Astrocyte (in vitro differentiated cells and primary cell): ENCODE results near the gene RBM19. TPM values are rescaled to one million over a fixed set of nuclear protein-coding genes. Genes with fewer than 3 reads are reported as not detected.

ENCODE experiments used
- DNase-seq: peaks from one replicate; pipeline ENCODE4 v3.0.0-alpha.2; 2010; ENCODE audit warnings: low read depth
- FAIRE-seq: peaks from 2 replicates; lab custom pipeline; 2011; peaks lifted over from hg19 to GRCh38; lab: Jason Lieb, UNC
- H2AFZ ChIP-seq: 2 replicates; pipeline ENCODE4 v1.6.0; 2012; ENCODE audit warnings: low read depth, low read length, inconsistent platforms
- H3K27ac ChIP-seq: 2 replicates; pipeline ENCODE4 v1.5.1; 2011; ENCODE audit warnings: low read depth, low read length, inconsistent platforms
- H3K27me3 ChIP-seq: 2 replicates; pipeline ENCODE4 v1.6.0; 2011; ENCODE audit warnings: low read length, inconsistent platforms; ENCODE audit not compliant: insufficient read depth
- H3K36me3 ChIP-seq: 2 replicates; pipeline ENCODE4 v1.5.1; 2011; ENCODE audit warnings: low read length, inconsistent platforms; ENCODE audit not compliant: insufficient read depth
- H3K4me1 ChIP-seq: 2 replicates; pipeline ENCODE4 v1.5.1; 2011; ENCODE audit warnings: low read length, inconsistent platforms; ENCODE audit not compliant: insufficient read depth
- H3K4me2 ChIP-seq: 2 replicates; pipeline ENCODE4 v1.6.0; 2012; ENCODE audit warnings: low read length, inconsistent platforms
- H3K4me3 ChIP-seq: 2 replicates; pipeline ENCODE4 v1.5.1; 2011; ENCODE audit warnings: low read depth, mild to moderate bottlenecking, low read length, inconsistent platforms; ENCODE audit not compliant: insufficient read depth
- H3K79me2 ChIP-seq: 2 replicates; pipeline ENCODE4 v1.6.0; 2012; ENCODE audit warnings: mild to moderate bottlenecking, low read length, inconsistent platforms; ENCODE audit not compliant: insufficient read depth
- H3K9ac ChIP-seq: 2 replicates; pipeline ENCODE4 v1.6.0; 2012; ENCODE audit warnings: mild to moderate bottlenecking, low read length, inconsistent platforms
- H3K9me3 ChIP-seq: 2 replicates; pipeline ENCODE4 v1.5.1; 2012; ENCODE audit warnings: low read depth, mild to moderate bottlenecking, low read length, inconsistent platforms; ENCODE audit not compliant: insufficient read depth
- H4K20me1 ChIP-seq: 2 replicates; pipeline ENCODE4 v1.6.0; 2012; ENCODE audit warnings: low read length, inconsistent platforms; ENCODE audit not compliant: insufficient read depth
- H3K27ac Mint-ChIP-seq: one replicate; pipeline ENCODE4 v1.8.0; 2021; ENCODE audit warnings: mild to moderate bottlenecking, mixed read lengths; ENCODE audit not compliant: unreplicated experiment
- H3K27me3 Mint-ChIP-seq: one replicate; pipeline ENCODE4 v1.8.0; 2021; ENCODE audit warnings: low read depth, mixed read lengths; ENCODE audit not compliant: unreplicated experiment
- H3K36me3 Mint-ChIP-seq: one replicate; pipeline ENCODE4 v1.8.0; 2021; ENCODE audit warnings: low read depth, mixed read lengths; ENCODE audit not compliant: unreplicated experiment
- H3K4me1 Mint-ChIP-seq: one replicate; pipeline ENCODE4 v1.8.0; 2021; ENCODE audit warnings: low read depth, mixed read lengths; ENCODE audit not compliant: unreplicated experiment
- H3K4me3 Mint-ChIP-seq: one replicate; pipeline ENCODE4 v1.8.0; 2021; ENCODE audit warnings: mild to moderate bottlenecking, moderate library complexity, mixed read lengths; ENCODE audit not compliant: unreplicated experiment
- H3K9me3 Mint-ChIP-seq: one replicate; pipeline ENCODE4 v1.8.0; 2021; ENCODE audit warnings: mild to moderate bottlenecking, mixed read lengths; ENCODE audit not compliant: unreplicated experiment
- CTCF ChIP-seq: IDR thresholded peaks from 2 replicates; pipeline ENCODE4 v1.5.1; 2011; ENCODE audit warnings: low read depth, mild to moderate bottlenecking, inconsistent platforms, low read length, moderate library complexity; ENCODE audit not compliant: insufficient read depth
- EZH2 ChIP-seq: IDR thresholded peaks from 2 replicates; pipeline ENCODE4 v1.6.1; 2012; ENCODE audit warnings: mild to moderate bottlenecking, low read length, inconsistent platforms; ENCODE audit not compliant: insufficient read depth
- total RNA-seq: library from RNA; stranded (reverse); gene quantifications from 2 replicates; pipeline ENCODE4 v1.2.1, GENCODE V29; 2021

RBM19 gene
- total RNA-seq, 1 donor from 2014 or later, result 32.3 TPM

- Mint-ChIP-seq H3K27me3 (peaks cover 1% of the 10 kb centered on the region), H3K27ac (no peak overlapping the region), H3K9me3 (peaks cover 5% of the 10 kb centered on the region), H3K4me1 (no peaks in the 10 kb centered on the region), H3K36me3 (peaks cover 12% of the 10 kb centered on the region), H3K4me3 (no peak overlapping the region)
- no peak overlapping the region for H3K27ac ChIP-seq
- TF ChIP-seq CTCF (no peak), EZH2 (no peak)
- H3K79me2 ChIP-seq, result no peaks in the 10 kb centered on the region
- DNase-seq (no peak), FAIRE-seq (no peak)
- no peak overlapping the region for H3K9ac ChIP-seq
- H3K9me3 ChIP-seq, result no peaks in the 10 kb centered on the region
- no peaks in the 10 kb centered on the region for H4K20me1 ChIP-seq
- no peaks in the 10 kb centered on the region for H3K4me1 ChIP-seq
- no peak overlapping the region for H3K4me2 ChIP-seq
- no peaks in the 10 kb centered on the region for H3K27me3 ChIP-seq
- peaks cover 7% of the 10 kb centered on the region for H3K36me3 ChIP-seq
- H3K4me3 ChIP-seq, result no peak overlapping the region
- H2AFZ ChIP-seq, result no peak overlapping the region
Observed at GRCh38 chr12:113918306-113918705, 47.8 kb downstream of the RBM19 start.

GRCh38 chr12:113917393-113917792 is 48.7 kb downstream of the RBM19 start:
- no peak overlapping the region for H3K27ac ChIP-seq
- H3K79me2 ChIP-seq, result no peaks in the 10 kb centered on the region
- no peak for TF ChIP-seq EZH2
- TF ChIP-seq CTCF, result no peak
- H3K27me3 ChIP-seq, result no peaks in the 10 kb centered on the region
- Mint-ChIP-seq H3K36me3 (peaks cover 12% of the 10 kb centered on the region), H3K27me3 (peaks cover 1% of the 10 kb centered on the region), H3K27ac (no peak overlapping the region), H3K4me3 (no peak overlapping the region), H3K4me1 (no peaks in the 10 kb centered on the region), H3K9me3 (peaks cover 5% of the 10 kb centered on the region)
- peaks cover 2% of the 10 kb centered on the region for H4K20me1 ChIP-seq
- H3K4me3 ChIP-seq, result no peak overlapping the region
- no peaks in the 10 kb centered on the region for H3K9me3 ChIP-seq
- H3K4me1 ChIP-seq, result no peaks in the 10 kb centered on the region
- H3K36me3 ChIP-seq, result peaks cover 3% of the 10 kb centered on the region
- H2AFZ ChIP-seq, result no peak overlapping the region
- no peak overlapping the region for H3K4me2 ChIP-seq
- DNase-seq, result no peak
- no peak for FAIRE-seq
- H3K9ac ChIP-seq, result no peak overlapping the region

- DNase-seq (no peak), FAIRE-seq (no peak)
- Histone ChIP-seq H2AFZ (no peak overlapping the region), H3K4me1 (no peaks in the 10 kb centered on the region), H3K79me2 (no peaks in the 10 kb centered on the region), H3K36me3 (peaks cover 13% of the 10 kb centered on the region), H3K4me3 (no peak overlapping the region), H3K4me2 (no peak overlapping the region), H4K20me1 (peaks cover 6% of the 10 kb centered on the region), H3K9me3 (no peaks in the 10 kb centered on the region), H3K27ac (no peak overlapping the region), H3K9ac (no peak overlapping the region), H3K27me3 (no peaks in the 10 kb centered on the region)
- H3K27ac Mint-ChIP-seq, result no peak overlapping the region
- H3K4me1 Mint-ChIP-seq, result no peaks in the 10 kb centered on the region
- H3K9me3 Mint-ChIP-seq, result peaks cover 5% of the 10 kb centered on the region
- peaks cover 1% of the 10 kb centered on the region for H3K27me3 Mint-ChIP-seq
- peaks cover 9% of the 10 kb centered on the region for H3K36me3 Mint-ChIP-seq
- TF ChIP-seq CTCF, result no peak
- no peak for TF ChIP-seq EZH2
- no peak overlapping the region for H3K4me3 Mint-ChIP-seq
Observed at GRCh38 chr12:113914806-113915205, 51.3 kb downstream of the RBM19 start.
